ENCODE measurements around the gene ARHGEF16. TPM values are rescaled to one million over a fixed set of nuclear protein-coding genes. Genes with fewer than 3 reads are reported as not detected.

The ARHGEF16 gene
- total RNA-seq, 1 donor from 2014 or later, result 4.1 TPM

DNA sequence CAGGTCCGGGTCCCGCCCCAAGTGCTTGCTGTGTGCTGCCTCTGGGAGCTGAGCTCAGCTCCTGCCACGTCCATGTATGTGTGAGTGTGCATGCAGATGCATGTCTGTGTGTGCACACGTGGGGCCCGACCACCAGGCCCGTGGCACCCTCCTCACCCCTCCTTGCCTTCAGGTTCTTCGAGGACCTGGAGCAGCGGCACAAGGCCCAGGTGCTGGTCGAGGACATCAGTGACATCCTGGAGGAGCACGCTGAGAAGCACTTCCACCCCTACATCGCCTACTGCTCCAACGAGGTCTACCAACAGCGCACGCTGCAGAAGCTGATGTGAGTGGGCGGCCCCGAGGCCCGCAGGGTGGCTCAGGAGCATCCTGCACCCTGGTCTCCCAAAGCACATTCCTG, 18.4 kb downstream of the ARHGEF16 start:
- FAIRE-seq, result no peak
- peak overlapping the region; percentile 36 for H3K4me2 ChIP-seq (ENCODE audit: low read length)
- Mint-ChIP-seq H3K9me3 (ENCODE audit: unreplicated experiment) (no peaks in the 10 kb centered on the region), H3K4me3 (ENCODE audit: unreplicated experiment) (no peak overlapping the region), H3K36me3 (ENCODE audit: low read depth, unreplicated experiment) (no peaks in the 10 kb centered on the region), H3K27me3 (ENCODE audit: low read depth, unreplicated experiment) (peaks cover 4% of the 10 kb centered on the region), H3K27ac (ENCODE audit: unreplicated experiment) (no peak overlapping the region), H3K4me1 (ENCODE audit: low read depth, unreplicated experiment) (peaks cover 9% of the 10 kb centered on the region)
- no peak overlapping the region for H3K4me3 ChIP-seq (ENCODE audit: insufficient read depth, low read depth, low read length)
- H3K79me2 ChIP-seq (ENCODE audit: insufficient read depth, low read length), result no peaks in the 10 kb centered on the region
- H3K36me3 ChIP-seq (ENCODE audit: insufficient read depth, low read length), result no peaks in the 10 kb centered on the region
- DNase-seq (ENCODE audit: low read depth), result no peak
- H2AFZ ChIP-seq (ENCODE audit: low read depth, low read length), result no peak overlapping the region
- no peaks in the 10 kb centered on the region for H4K20me1 ChIP-seq (ENCODE audit: insufficient read depth, low read length)
- H3K27me3 ChIP-seq (ENCODE audit: insufficient read depth, low read length), result no peaks in the 10 kb centered on the region
- peaks cover 34% of the 10 kb centered on the region for H3K4me1 ChIP-seq (ENCODE audit: insufficient read depth, low read length)
- H3K9me3 ChIP-seq (ENCODE audit: insufficient read depth, low read depth, low read length), result no peaks in the 10 kb centered on the region
- no peak overlapping the region for H3K9ac ChIP-seq (ENCODE audit: low read length)
- TF ChIP-seq, protein P1, sequence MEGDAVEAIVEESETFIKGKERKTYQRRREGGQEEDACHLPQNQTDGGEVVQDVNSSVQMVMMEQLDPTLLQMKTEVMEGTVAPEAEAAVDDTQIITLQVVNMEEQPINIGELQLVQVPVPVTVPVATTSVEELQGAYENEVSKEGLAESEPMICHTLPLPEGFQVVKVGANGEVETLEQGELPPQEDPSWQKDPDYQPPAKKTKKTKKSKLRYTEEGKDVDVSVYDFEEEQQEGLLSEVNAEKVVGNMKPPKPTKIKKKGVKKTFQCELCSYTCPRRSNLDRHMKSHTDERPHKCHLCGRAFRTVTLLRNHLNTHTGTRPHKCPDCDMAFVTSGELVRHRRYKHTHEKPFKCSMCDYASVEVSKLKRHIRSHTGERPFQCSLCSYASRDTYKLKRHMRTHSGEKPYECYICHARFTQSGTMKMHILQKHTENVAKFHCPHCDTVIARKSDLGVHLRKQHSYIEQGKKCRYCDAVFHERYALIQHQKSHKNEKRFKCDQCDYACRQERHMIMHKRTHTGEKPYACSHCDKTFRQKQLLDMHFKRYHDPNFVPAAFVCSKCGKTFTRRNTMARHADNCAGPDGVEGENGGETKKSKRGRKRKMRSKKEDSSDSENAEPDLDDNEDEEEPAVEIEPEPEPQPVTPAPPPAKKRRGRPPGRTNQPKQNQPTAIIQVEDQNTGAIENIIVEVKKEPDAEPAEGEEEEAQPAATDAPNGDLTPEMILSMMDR (IDR thresholded peaks at IDR 0.05; ENCODE audit: insufficient read depth, low read depth, low read length), result no peak
- no peak for TF ChIP-seq EZH2 (IDR thresholded peaks at IDR 0.05; ENCODE audit: insufficient read depth, low read length)
- H3K27ac ChIP-seq (ENCODE audit: low read depth, low read length), result no peak overlapping the region

GRCh38 chr1:3473381-3473844, 18.9 kb downstream of the ARHGEF16 start:
- Histone ChIP-seq H3K27ac (ENCODE audit: low read depth, low read length) (no peak overlapping the region), H3K4me2 (ENCODE audit: low read length) (peak overlapping the region; percentile 36), H3K4me3 (ENCODE audit: insufficient read depth, low read depth, low read length) (no peak overlapping the region), H3K79me2 (ENCODE audit: insufficient read depth, low read length) (no peaks in the 10 kb centered on the region), H3K9ac (ENCODE audit: low read length) (no peak overlapping the region), H2AFZ (ENCODE audit: low read depth, low read length) (no peak overlapping the region), H3K36me3 (ENCODE audit: insufficient read depth, low read length) (no peaks in the 10 kb centered on the region), H3K27me3 (ENCODE audit: insufficient read depth, low read length) (no peaks in the 10 kb centered on the region), H3K9me3 (ENCODE audit: insufficient read depth, low read depth, low read length) (no peaks in the 10 kb centered on the region), H3K4me1 (ENCODE audit: insufficient read depth, low read length) (peaks cover 34% of the 10 kb centered on the region), H4K20me1 (ENCODE audit: insufficient read depth, low read length) (no peaks in the 10 kb centered on the region)
- Mint-ChIP-seq H3K4me1 (ENCODE audit: low read depth, unreplicated experiment) (peaks cover 9% of the 10 kb centered on the region), H3K9me3 (ENCODE audit: unreplicated experiment) (no peaks in the 10 kb centered on the region), H3K27me3 (ENCODE audit: low read depth, unreplicated experiment) (peaks cover 4% of the 10 kb centered on the region), H3K27ac (ENCODE audit: unreplicated experiment) (no peak overlapping the region), H3K36me3 (ENCODE audit: low read depth, unreplicated experiment) (no peaks in the 10 kb centered on the region), H3K4me3 (ENCODE audit: unreplicated experiment) (no peak overlapping the region)
- no peak for TF ChIP-seq EZH2 (IDR thresholded peaks at IDR 0.05; ENCODE audit: insufficient read depth, low read length)
- TF ChIP-seq, protein P1 (IDR thresholded peaks at IDR 0.05; ENCODE audit: insufficient read depth, low read depth, low read length), result no peak
- DNase-seq (ENCODE audit: low read depth) (peak; percentile 85), FAIRE-seq (no peak)

DNA sequence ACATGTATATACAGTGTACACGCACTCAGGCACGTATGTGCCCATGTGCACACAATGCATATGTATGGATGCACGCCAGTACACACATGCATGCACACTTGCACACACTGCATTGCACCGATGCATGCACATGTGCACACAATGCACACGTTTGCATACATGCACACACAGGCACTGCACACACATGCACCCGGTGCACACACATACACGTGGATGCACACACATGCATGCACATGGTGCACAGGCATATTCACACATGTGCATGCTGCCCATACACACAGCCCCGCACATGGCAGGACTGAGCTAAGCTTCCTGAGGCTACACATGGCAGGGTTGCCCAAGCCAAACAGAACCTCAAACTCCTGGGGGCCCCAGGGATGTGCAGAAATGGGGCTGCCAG, 19.6 kb downstream of the ARHGEF16 start:
- H2AFZ ChIP-seq (ENCODE audit: low read depth, low read length), result no peak overlapping the region
- no peak for FAIRE-seq
- Mint-ChIP-seq H3K4me3 (ENCODE audit: unreplicated experiment) (no peak overlapping the region), H3K27ac (ENCODE audit: unreplicated experiment) (no peak overlapping the region), H3K27me3 (ENCODE audit: low read depth, unreplicated experiment) (peaks cover 4% of the 10 kb centered on the region), H3K9me3 (ENCODE audit: unreplicated experiment) (no peaks in the 10 kb centered on the region), H3K36me3 (ENCODE audit: low read depth, unreplicated experiment) (no peaks in the 10 kb centered on the region), H3K4me1 (ENCODE audit: low read depth, unreplicated experiment) (peaks cover 9% of the 10 kb centered on the region)
- no peaks in the 10 kb centered on the region for H3K36me3 ChIP-seq (ENCODE audit: insufficient read depth, low read length)
- H3K79me2 ChIP-seq (ENCODE audit: insufficient read depth, low read length), result no peaks in the 10 kb centered on the region
- no peaks in the 10 kb centered on the region for H3K27me3 ChIP-seq (ENCODE audit: insufficient read depth, low read length)
- no peak overlapping the region for H3K9ac ChIP-seq (ENCODE audit: low read length)
- peak overlapping the region; percentile 36 for H3K4me2 ChIP-seq (ENCODE audit: low read length)
- no peak overlapping the region for H3K27ac ChIP-seq (ENCODE audit: low read depth, low read length)
- peaks cover 34% of the 10 kb centered on the region for H3K4me1 ChIP-seq (ENCODE audit: insufficient read depth, low read length)
- no peaks in the 10 kb centered on the region for H4K20me1 ChIP-seq (ENCODE audit: insufficient read depth, low read length)
- no peak overlapping the region for H3K4me3 ChIP-seq (ENCODE audit: insufficient read depth, low read depth, low read length)
- TF ChIP-seq, protein P1 (IDR thresholded peaks at IDR 0.05; ENCODE audit: insufficient read depth, low read depth, low read length), result no peak
- TF ChIP-seq EZH2 (IDR thresholded peaks at IDR 0.05; ENCODE audit: insufficient read depth, low read length), result no peak
- H3K9me3 ChIP-seq (ENCODE audit: insufficient read depth, low read depth, low read length), result no peaks in the 10 kb centered on the region
- no peak for DNase-seq (ENCODE audit: low read depth)
